ENCODE data around the gene MIB1. TPM values are rescaled to one million over a fixed set of nuclear protein-coding genes. Genes with fewer than 3 reads are reported as not detected.

MIB1 gene
- total and polyA plus RNA-seq, 9 of the 15 experiments (the other 6 are each of a cell fraction or from before 2014, with no cell fraction given): 7.2 to 43.8 (median 23.2) TPM

GRCh38 chr18:21798126-21798525, 57.5 kb downstream of the MIB1 start:
- H3K9ac ChIP-seq (ENCODE audit: insufficient read depth in 1 of 2, low read depth in 2 of 2, low read length in 2 of 2): no peak overlapping the region

More at GRCh38 chr18:21798126-21798525, 57.5 kb downstream of the MIB1 start:
- FAIRE-seq: no peak
- TF ChIP-seq ETV6 (IDR thresholded peaks at IDR 0.05; ENCODE audit: borderline replicate concordance in 1 of 2, low read depth in 2 of 2, low read length in 1 of 2): no peak
- TF ChIP-seq ETV6 (CRISPR knock-in tag; IDR thresholded peaks at IDR 0.05; ENCODE audit: borderline replicate concordance): no peak
- TF ChIP-seq GTF3C2 (IDR thresholded peaks at IDR 0.05; ENCODE audit: borderline replicate concordance, extremely low read depth, insufficient read length): no peak
- TF ChIP-seq MEIS2 (IDR thresholded peaks at IDR 0.05; ENCODE audit: partially characterized antibody): no peak
- no peak for TF ChIP-seq CCAR2 (IDR thresholded peaks at IDR 0.05; ENCODE audit: low read depth, low read length)
- no peak for TF ChIP-seq HMG20A (CRISPR knock-in tag; conservative IDR thresholded peaks at IDR 0.05)
- no peak for TF ChIP-seq HCFC1 (IDR thresholded peaks at IDR 0.05; ENCODE audit: low read depth, low read length)
- no peak for TF ChIP-seq ATF3 (IDR thresholded peaks at IDR 0.05)
- TF ChIP-seq ATF3 (CRISPR knock-in tag; conservative IDR thresholded peaks at IDR 0.05): no peak
- TF ChIP-seq FOXJ2 (tag; IDR thresholded peaks at IDR 0.05): no peak
- in situ Hi-C loops (cut with MboI) (no loop called here), intact Hi-C loops (cut with micrococcal nuclease) (loop anchor here (10.0 kb wide), 1 partner anchor 57 kb away; no protein-coding TSS in a partner anchor)
- no peak for ATAC-seq
- no peak overlapping the region for H3K27ac ChIP-seq (ENCODE audit: extremely low read depth, low read depth, low read length)
- no peak overlapping the region for H3K4me3 ChIP-seq
- peaks cover 34% of the 10 kb centered on the region for H3K36me3 ChIP-seq (ENCODE audit: control insufficient read depth, insufficient read depth, low read length)
- DNase-seq (ENCODE audit: extremely low read depth in 1 of 4, low spot score in 3 of 4): no peak
- no peaks in the 10 kb centered on the region for H3K9me1 ChIP-seq (ENCODE audit: control insufficient read depth, insufficient read depth, low read length)
- ChIA-PET CTCF (ENCODE audit: low intra/inter-chr PET ratio) (no interaction called here), POLR2A (no interaction called here)
- H3K4me2 ChIP-seq (ENCODE audit: insufficient read depth, low read length): no peak overlapping the region
- no TSS peak for BruUV-seq (replicated peaks)
- H3K4me1 ChIP-seq (replicated peaks in 1 of 2; ENCODE audit: control insufficient read depth in 2 of 2, insufficient read depth in 2 of 2, low read length in 2 of 2): no peaks in the 10 kb centered on the region
- H4K20me1 ChIP-seq (replicated peaks; ENCODE audit: control insufficient read depth, insufficient read depth, low read length): no peaks in the 10 kb centered on the region
- no peak overlapping the region for H2AFZ ChIP-seq (ENCODE audit: low read depth, low read length)
- H3K79me2 ChIP-seq (ENCODE audit: control insufficient read depth, insufficient read depth, low read length): no peaks in the 10 kb centered on the region
- no peaks in the 10 kb centered on the region for H3K27me3 ChIP-seq (ENCODE audit: control insufficient read depth in 2 of 2, insufficient read depth in 2 of 2, low read length in 2 of 2)
- H3K9me3 ChIP-seq (replicated peaks; ENCODE audit: control insufficient read depth, insufficient read depth, low read depth, low read length): no peaks in the 10 kb centered on the region
